H9 (cell line): Measurements from ENCODE around the gene IDH2. TPM values are rescaled to one million over a fixed set of nuclear protein-coding genes. Genes with fewer than 3 reads are reported as not detected.

Experiments used
- DNase-seq: peaks from one replicate; pipeline ENCODE4 v3.0.0-alpha.2; 2017
- H2AFZ ChIP-seq: one replicate; pipeline ENCODE4 v1.6.1; 2013; ENCODE audit warnings: mild to moderate bottlenecking, low read length, control low read depth, moderate library complexity
- H2AK5ac ChIP-seq: 2 replicates; pipeline ENCODE4 v1.6.1; 2013; ENCODE audit warnings: low read length, control low read depth, mixed read lengths; ENCODE audit not compliant: insufficient read length
- H2BK120ac ChIP-seq: one replicate; pipeline ENCODE4 v1.6.1; 2013; ENCODE audit warnings: low read depth, mild to moderate bottlenecking, low read length, control low read depth, inconsistent platforms; ENCODE audit not compliant: poor library complexity, severe bottlenecking
- H2BK12ac ChIP-seq: 2 replicates; pipeline ENCODE4 v1.6.1; 2013; ENCODE audit warnings: low read length, control low read depth, mixed read lengths, low read depth; ENCODE audit not compliant: insufficient read length
- H2BK15ac ChIP-seq: 2 replicates; pipeline ENCODE4 v1.6.1; 2013; ENCODE audit warnings: low read depth, low read length, control low read depth
- H2BK20ac ChIP-seq: one replicate; pipeline ENCODE4 v1.6.1; 2013; ENCODE audit warnings: low read depth, mild to moderate bottlenecking, low read length, control low read depth, inconsistent platforms; ENCODE audit not compliant: poor library complexity, severe bottlenecking
- H2BK5ac ChIP-seq: 2 replicates; pipeline ENCODE4 v1.6.1; 2013; ENCODE audit warnings: low read length, control low read depth, mixed read lengths; ENCODE audit not compliant: insufficient read length
- H3K14ac ChIP-seq: 2 replicates; pipeline ENCODE4 v1.6.1; 2013; ENCODE audit warnings: low read length, control low read depth; ENCODE audit not compliant: insufficient read depth
- H3K18ac ChIP-seq: 2 replicates; pipeline ENCODE4 v1.6.1; 2013; ENCODE audit warnings: low read depth, mild to moderate bottlenecking, mixed read lengths, low read length, control low read depth; ENCODE audit not compliant: insufficient read length
- H3K23ac ChIP-seq: 2 replicates; pipeline ENCODE4 v1.6.1; 2013; ENCODE audit warnings: low read length, control low read depth, mixed read lengths, low read depth; ENCODE audit not compliant: insufficient read length
- H3K23me2 ChIP-seq: 2 replicates; pipeline ENCODE4 v1.6.1; 2013; ENCODE audit warnings: low read depth, mild to moderate bottlenecking, mixed read lengths, low read length, control low read depth; ENCODE audit not compliant: insufficient read length, poor library complexity, severe bottlenecking
- H3K27ac ChIP-seq: 2 replicates; pipeline ENCODE4 v1.5.1; 2013; ENCODE audit warnings: low read length, control low read depth, mixed read lengths, low read depth; ENCODE audit not compliant: insufficient read length
- H3K27me3 ChIP-seq: 2 replicates; pipeline ENCODE4 v1.6.1; 2013; ENCODE audit warnings: low read length, control low read depth, inconsistent platforms; ENCODE audit not compliant: insufficient read depth
- H3K4ac ChIP-seq: 2 replicates; pipeline ENCODE4 v1.6.1; 2013; ENCODE audit warnings: low read depth, mild to moderate bottlenecking, control low read depth, inconsistent platforms, low read length, moderate library complexity
- H3K4me1 ChIP-seq: 2 replicates; pipeline ENCODE4 v1.6.1; 2013; ENCODE audit warnings: low read length, control low read depth, inconsistent platforms; ENCODE audit not compliant: insufficient read depth
- H3K4me2 ChIP-seq: 2 replicates; pipeline ENCODE4 v1.6.1; 2013; ENCODE audit warnings: low read length, control low read depth, mixed read lengths; ENCODE audit not compliant: insufficient read length, insufficient read depth
- H3K56ac ChIP-seq: 2 replicates; pipeline ENCODE4 v1.6.1; 2013; ENCODE audit warnings: low read depth, mild to moderate bottlenecking, mixed read lengths, low read length, control low read depth; ENCODE audit not compliant: insufficient read length
- H3K79me1 ChIP-seq: 2 replicates; pipeline ENCODE4 v1.6.1; 2013; ENCODE audit warnings: low read depth, mild to moderate bottlenecking, moderate library complexity, low read length, control low read depth, inconsistent platforms; ENCODE audit not compliant: insufficient read depth, poor library complexity, severe bottlenecking
- H3K79me2 ChIP-seq: 2 replicates; pipeline ENCODE4 v1.6.1; 2013; ENCODE audit warnings: low read length, control low read depth, inconsistent platforms; ENCODE audit not compliant: insufficient read depth
- H3K9ac ChIP-seq: 2 replicates; pipeline ENCODE4 v1.6.1; 2013; ENCODE audit warnings: low read length, control low read depth, mixed read lengths; ENCODE audit not compliant: insufficient read length; ENCODE audit errors: extremely low read depth
- H3K9me3 ChIP-seq: one replicate; pipeline ENCODE4 v1.6.1; 2013; ENCODE audit warnings: low read depth, low read length, inconsistent platforms; ENCODE audit not compliant: control insufficient read depth
- H3T11ph ChIP-seq: one replicate; pipeline ENCODE4 v1.6.1; 2013; ENCODE audit warnings: mild to moderate bottlenecking, low read length, control low read depth, inconsistent platforms
- H4K20me1 ChIP-seq: one replicate; pipeline ENCODE4 v1.6.1; 2013; ENCODE audit not compliant: control insufficient read depth, insufficient read length, insufficient read depth
- H4K5ac ChIP-seq: 2 replicates; pipeline ENCODE4 v1.6.1; 2013; ENCODE audit warnings: low read depth, mild to moderate bottlenecking, mixed read lengths, low read length, control low read depth; ENCODE audit not compliant: insufficient read length
- H4K8ac ChIP-seq: replicated peaks from 2 replicates; pipeline ENCODE4 v1.6.1; 2013; ENCODE audit warnings: low read length, control low read depth, mixed read lengths, low read depth; ENCODE audit not compliant: insufficient read length
- H4K91ac ChIP-seq: 2 replicates; pipeline ENCODE4 v1.6.1; 2013; ENCODE audit warnings: low read depth, mild to moderate bottlenecking, moderate library complexity, mixed read lengths, low read length, control low read depth; ENCODE audit not compliant: insufficient read length
- H3K27ac Mint-ChIP-seq, 3 experiments: 2 replicates in 2 of 3; 3 replicates in 1 of 3; pipeline ENCODE4 v1.8.0; 2020 to 2021; ENCODE audit warnings: mixed read lengths in 3 of 3, mild to moderate bottlenecking in 1 of 3, moderate library complexity in 1 of 3
- H3K27me3 Mint-ChIP-seq: 2 replicates; pipeline ENCODE4 v1.8.0; 2021; ENCODE audit warnings: low read depth, mild to moderate bottlenecking, moderate library complexity, mixed read lengths
- H3K36me3 Mint-ChIP-seq, 3 experiments: 2 replicates in 2 of 3; 3 replicates in 1 of 3; pipeline ENCODE4 v1.8.0; 2020 to 2021; ENCODE audit warnings: low read depth in 3 of 3, mixed read lengths in 3 of 3; ENCODE audit not compliant: insufficient read depth in 1 of 3
- H3K4me1 Mint-ChIP-seq, 2 experiments: 2 replicates each; pipeline ENCODE4 v1.8.0; 2020; ENCODE audit warnings: mixed read lengths in 2 of 2
- H3K4me3 Mint-ChIP-seq, 2 experiments: 2 replicates in 1 of 2; 3 replicates in 1 of 2; pipeline ENCODE4 v1.8.0; 2020 to 2021; ENCODE audit warnings: mild to moderate bottlenecking in 2 of 2, mixed read lengths in 2 of 2, moderate library complexity in 1 of 2
- H3K9me3 Mint-ChIP-seq, 2 experiments: 2 replicates in 1 of 2; 3 replicates in 1 of 2; pipeline ENCODE4 v1.8.0; 2020; ENCODE audit warnings: mild to moderate bottlenecking in 2 of 2, mixed read lengths in 2 of 2, moderate library complexity in 1 of 2
- WGBS: extraction: QIAGEN DNeasy Blood & Tissue Kit; methylation state at CpG from one replicate; pipeline ENCODE4 v1.1.7; 2013; ENCODE audit warnings: missing lambda C conversion rate, low lambda C conversion rate, mixed read lengths; ENCODE audit not compliant: insufficient read length; ENCODE audit errors: extremely low coverage; 5-methylcytosine and 5-hydroxymethylcytosine counted together
- total RNA-seq: library from RNA; stranded (reverse); gene quantifications from 2 replicates; pipeline ENCODE4 v1.2.1, GENCODE V29; 2021
- TF ChIP-seq, protein P1 (sequence below): fragments of 200-600 bp; sonication (generic); conservative IDR thresholded peaks from 3 replicates; pipeline ENCODE4 v1.8.0; 2021; ENCODE audit warnings: antibody characterized with exemption, mild to moderate bottlenecking

IDH2 gene
- total RNA-seq, 1 experiment from 2014 or later, result 57.7 TPM

DNA sequence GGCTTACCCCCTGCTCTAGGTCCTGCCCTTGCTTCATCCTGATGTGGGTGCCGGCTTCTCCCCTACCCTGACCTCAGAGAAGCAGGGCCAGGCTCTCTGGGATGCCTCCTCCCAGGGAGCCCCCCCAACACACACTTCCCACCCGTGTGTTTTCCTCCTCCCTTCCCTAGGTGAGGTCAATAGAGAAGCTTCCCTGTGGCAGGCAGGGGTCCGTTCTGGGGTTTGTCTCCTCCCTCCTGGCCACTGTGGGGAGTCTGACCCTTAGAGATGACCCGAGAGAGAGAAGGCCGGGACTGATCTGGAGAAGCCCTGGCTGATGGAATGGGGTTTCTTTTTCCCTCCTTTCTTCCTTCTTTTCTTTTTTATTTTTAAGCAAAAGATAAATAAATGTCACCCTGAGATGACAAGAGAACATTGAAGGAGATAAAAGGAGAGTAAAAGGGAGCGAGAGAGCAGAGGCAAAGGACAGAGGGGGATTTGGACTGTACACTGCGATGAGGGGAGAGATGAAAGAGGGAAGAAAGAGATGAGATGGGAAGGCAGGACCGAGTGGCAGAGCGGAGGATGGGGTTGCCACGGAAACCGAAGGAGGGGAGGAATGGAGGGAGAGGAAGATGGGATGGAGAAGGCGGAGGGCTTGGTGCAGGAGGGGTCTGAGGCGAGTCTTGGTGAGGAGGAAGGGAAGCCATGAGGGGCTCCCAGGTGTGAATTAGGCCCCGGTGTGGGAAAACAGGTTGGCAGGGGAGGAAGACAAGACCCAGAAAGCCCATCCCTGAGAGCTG is 48.4 kb downstream of the IDH2 start:
- TF ChIP-seq, protein P1, sequence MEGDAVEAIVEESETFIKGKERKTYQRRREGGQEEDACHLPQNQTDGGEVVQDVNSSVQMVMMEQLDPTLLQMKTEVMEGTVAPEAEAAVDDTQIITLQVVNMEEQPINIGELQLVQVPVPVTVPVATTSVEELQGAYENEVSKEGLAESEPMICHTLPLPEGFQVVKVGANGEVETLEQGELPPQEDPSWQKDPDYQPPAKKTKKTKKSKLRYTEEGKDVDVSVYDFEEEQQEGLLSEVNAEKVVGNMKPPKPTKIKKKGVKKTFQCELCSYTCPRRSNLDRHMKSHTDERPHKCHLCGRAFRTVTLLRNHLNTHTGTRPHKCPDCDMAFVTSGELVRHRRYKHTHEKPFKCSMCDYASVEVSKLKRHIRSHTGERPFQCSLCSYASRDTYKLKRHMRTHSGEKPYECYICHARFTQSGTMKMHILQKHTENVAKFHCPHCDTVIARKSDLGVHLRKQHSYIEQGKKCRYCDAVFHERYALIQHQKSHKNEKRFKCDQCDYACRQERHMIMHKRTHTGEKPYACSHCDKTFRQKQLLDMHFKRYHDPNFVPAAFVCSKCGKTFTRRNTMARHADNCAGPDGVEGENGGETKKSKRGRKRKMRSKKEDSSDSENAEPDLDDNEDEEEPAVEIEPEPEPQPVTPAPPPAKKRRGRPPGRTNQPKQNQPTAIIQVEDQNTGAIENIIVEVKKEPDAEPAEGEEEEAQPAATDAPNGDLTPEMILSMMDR, result no peak
- Mint-ChIP-seq H3K36me3 (peaks cover 0 to 4% (median 0%) of the 10 kb centered on the region in 3 experiments; a peak in 1 of 7 replicates), H3K27ac (peak overlapping the region in 2 of 3 experiments; percentile 15 to 20; a peak in 1 of 7 replicates), H3K4me1 (peaks cover 27 to 28% of the 10 kb centered on the region in 2 experiments), H3K4me3 (no peak overlapping the region), H3K27me3 (no peaks in the 10 kb centered on the region), H3K9me3 (no peaks in the 10 kb centered on the region)
- peaks cover under 1% of the 10 kb centered on the region for H4K20me1 ChIP-seq
- H3K23ac ChIP-seq, result no peak overlapping the region
- H3K56ac ChIP-seq, result no peak overlapping the region
- no peak overlapping the region for H4K91ac ChIP-seq
- no peak overlapping the region for H3T11ph ChIP-seq
- H3K79me1 ChIP-seq, result no peaks in the 10 kb centered on the region
- H3K9ac ChIP-seq, result no peak overlapping the region
- H3K4me2 ChIP-seq, result no peak overlapping the region
- no peak overlapping the region for H2BK5ac ChIP-seq
- no peak overlapping the region for H3K27ac ChIP-seq
- H2AFZ ChIP-seq, result no peak overlapping the region
- H2BK120ac ChIP-seq, result no peak overlapping the region
- H3K14ac ChIP-seq, result no peak overlapping the region
- no peak overlapping the region for H4K5ac ChIP-seq
- H3K18ac ChIP-seq, result no peak overlapping the region
- no peaks in the 10 kb centered on the region for H3K9me3 ChIP-seq
- 0 out of 2 replicates have a peak, but pooled peaks cover 2% of the 10 kb centered on the region for H3K4me1 ChIP-seq
- no peak overlapping the region for H2BK12ac ChIP-seq
- H3K27me3 ChIP-seq, result no peaks in the 10 kb centered on the region
- H2BK15ac ChIP-seq, result no peak overlapping the region
- no peak overlapping the region for H2AK5ac ChIP-seq
- H3K4ac ChIP-seq, result no peak overlapping the region
- H3K79me2 ChIP-seq, result no peaks in the 10 kb centered on the region; the same call in 1 of the 2 replicates
- no peak overlapping the region for H2BK20ac ChIP-seq
- H4K8ac ChIP-seq, result no peak overlapping the region
- DNase-seq, result no peak
- no CpG with 5 or more reads among the region's 14 CpGs for WGBS
- H3K23me2 ChIP-seq, result no peaks in the 10 kb centered on the region
